Measurements from ENCODE around the gene TREML4.

Gene TREML4

GRCh38 chr6:41255638-41256246 lies 27.6 kb downstream of the TREML4 start:
- no peak for DNase-seq

- no peak for DNase-seq
Observed at GRCh38 chr6:41256383-41256782, 28.2 kb downstream of the TREML4 start.

GRCh38 chr6:41257369-41258195 lies 29.4 kb downstream of the TREML4 start:
- peak; percentile 49 to 56 for DNase-seq

- DNase-seq, result no peak
Observed at GRCh38 chr6:41258196-41258493, 30.0 kb downstream of the TREML4 start.

GRCh38 chr6:41262401-41262800 lies 34.3 kb downstream of the TREML4 start:
- no peak for DNase-seq

GRCh38 chr6:41263267-41263666 lies 35.1 kb downstream of the TREML4 start:
- DNase-seq, result no peak

- no peak for DNase-seq
Observed at GRCh38 chr6:41266541-41266940, 38.4 kb downstream of the TREML4 start.

GRCh38 chr6:41268478-41268877 lies 40.3 kb downstream of the TREML4 start:
- DNase-seq, result no peak

GRCh38 chr6:41269166-41269565 lies 41.0 kb downstream of the TREML4 start:
- DNase-seq, result no peak

GRCh38 chr6:41269716-41270115 lies 41.6 kb downstream of the TREML4 start:
- no peak for DNase-seq

- DNase-seq, result no peak
Observed at GRCh38 chr6:41271901-41272395, 43.8 kb downstream of the TREML4 start.

GRCh38 chr6:41272591-41273240 lies 44.6 kb downstream of the TREML4 start:
- DNase-seq, result no peak

GRCh38 chr6:41273714-41274113 lies 45.6 kb downstream of the TREML4 start:
- DNase-seq, result no peak

- no peak for DNase-seq
Observed at GRCh38 chr6:41274256-41274655, 46.1 kb downstream of the TREML4 start.

GRCh38 chr6:41275489-41275888 lies 47.3 kb downstream of the TREML4 start:
- no peak for DNase-seq

- no peak for DNase-seq
Observed at GRCh38 chr6:41277605-41278004, 49.5 kb downstream of the TREML4 start.

- DNase-seq, result peak; percentile 8 to 88
Observed at GRCh38 chr6:41278699-41279405, 50.7 kb downstream of the TREML4 start.

- no peak for DNase-seq
Observed at GRCh38 chr6:41280381-41281057, 52.4 kb downstream of the TREML4 start.

- no peak for DNase-seq
Observed at GRCh38 chr6:41283600-41283999, 55.5 kb downstream of the TREML4 start.

- DNase-seq, result no peak
Observed at GRCh38 chr6:41284726-41285125, 56.6 kb downstream of the TREML4 start.

- no peak for DNase-seq
Observed at GRCh38 chr6:41286544-41287346, 58.6 kb downstream of the TREML4 start, which contains the start of gene TREM1. Gene TREM1 (minus strand): TSS chr6:41286682. CDS start chr6:41286655, 27 bp downstream.
